Neural progenitor cell (in vitro differentiated cells): ENCODE measurements around the gene XRCC1.

ENCODE experiments used
- CTCF ChIP-seq: fragments of 200-600 bp; sonication (generic); IDR thresholded peaks from 2 replicates; pipeline ENCODE4 v1.5.1; 2017; ENCODE audit warnings: antibody characterized with exemption, mild to moderate bottlenecking
- EZH2 ChIP-seq: fragments of 200-600 bp; sonication (generic); IDR thresholded peaks from 2 replicates; pipeline ENCODE4 v1.6.1; 2017; ENCODE audit warnings: antibody characterized with exemption, mild to moderate bottlenecking, moderate library complexity
- EZH2phosphoT487 ChIP-seq: fragments of 200-600 bp; sonication (generic); IDR thresholded peaks from 2 replicates; pipeline ENCODE4 v1.6.1; 2017; ENCODE audit warnings: antibody characterized with exemption

DNA sequence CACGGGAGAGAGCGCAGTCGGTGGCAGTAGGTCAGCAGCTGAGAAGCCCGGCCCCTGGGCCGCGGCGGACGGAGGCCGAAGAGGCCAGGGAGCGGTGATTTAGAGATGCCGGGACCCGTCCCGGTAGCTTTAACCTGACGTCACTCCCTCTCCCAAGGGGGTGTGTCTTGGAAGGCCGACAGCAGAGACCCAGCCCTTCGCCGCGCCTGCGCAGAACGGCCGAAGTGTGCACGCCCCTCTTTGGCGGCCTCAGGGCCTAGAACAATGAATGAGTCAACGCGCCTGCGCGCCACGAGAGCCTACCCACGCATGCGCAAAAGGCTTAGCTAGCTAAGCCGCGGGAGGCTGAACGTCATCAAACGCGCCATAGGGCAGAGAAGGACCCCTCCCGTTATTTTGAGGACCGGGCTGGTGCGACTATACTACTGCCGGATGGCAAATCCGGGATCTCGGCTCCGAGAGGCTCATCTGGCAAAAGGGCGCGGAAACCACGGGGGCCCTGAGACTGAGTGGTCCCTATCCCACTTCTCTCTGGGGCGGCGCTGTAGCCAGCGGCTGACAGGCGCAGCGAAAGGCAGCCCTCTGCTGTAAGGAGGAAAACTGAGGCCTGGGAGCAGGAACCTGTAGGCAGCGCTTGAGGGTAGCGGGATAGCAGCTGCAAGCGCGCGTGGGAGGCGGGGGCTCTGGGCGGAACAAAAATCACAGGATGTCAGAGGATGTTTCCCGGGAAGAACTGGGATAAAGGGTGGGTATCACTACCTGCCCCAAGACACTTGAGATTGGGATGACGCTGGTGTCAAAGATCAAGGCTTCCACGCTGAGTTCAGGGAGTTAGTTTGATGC is 20.9 kb upstream of the XRCC1 start, which contains the start of the genes IRGQ and ZNF576:
- TF ChIP-seq CTCF (no peak), EZH2 (no peak), EZH2phosphoT487 (no peak)
